K562 (cell line): ENCODE results near the gene ZGLP1. TPM values are rescaled to one million over a fixed set of nuclear protein-coding genes. Genes with fewer than 3 reads are reported as not detected.

Experiments used
- ARID2 ChIP-seq: fragments of 450-650 bp; IDR thresholded peaks from 2 replicates; pipeline ENCODE4 v1.6.1; 2017; ENCODE audit warnings: antibody characterized with exemption, mild to moderate bottlenecking
- KLF6 ChIP-seq: fragments of 250-450 bp; sonication (Bioruptor Pico); IDR thresholded peaks from 2 replicates; pipeline ENCODE4 v1.4.0; 2020; ENCODE audit warnings: mild to moderate bottlenecking, moderate library complexity, borderline replicate concordance
- MAZ ChIP-seq, 2 experiments: fragments of 450-650 bp in 1 of 2; sonication (generic) in 1 of 2; formaldehyde crosslinking; IDR thresholded peaks in 1 of 2; conservative IDR thresholded peaks in 1 of 2; 2 replicates each; pipeline versions ENCODE4 v1.4.0 to v1.5.0; 2020; ENCODE audit warnings: mild to moderate bottlenecking in 1 of 2, missing genetic modification reagents in 1 of 2
- POLR2G ChIP-seq: fragments of 200-400 bp; formaldehyde crosslinking; IDR thresholded peaks from 2 replicates; pipeline ENCODE4 v1.6.1; 2017; ENCODE audit warnings: low read depth, mild to moderate bottlenecking, antibody characterized with exemption, low read length, moderate library complexity
- RAD21 ChIP-seq, 2 experiments: fragments of 250-450 bp in 1 of 2; fragments of 450-650 bp in 1 of 2; sonication (Bioruptor Pico) in 1 of 2; formaldehyde crosslinking in 1 of 2; IDR thresholded peaks in 1 of 2; conservative IDR thresholded peaks in 1 of 2; 2 replicates each; pipeline versions ENCODE4 v1.4.0 to v1.8.0; 2020 to 2022; ENCODE audit warnings: mild to moderate bottlenecking in 2 of 2, moderate library complexity in 1 of 2
- RBFOX2 ChIP-seq: fragments of 200-400 bp; formaldehyde crosslinking; IDR thresholded peaks from 2 replicates; pipeline ENCODE4 v1.6.1; 2017; ENCODE audit warnings: low read depth, mild to moderate bottlenecking, low read length, moderate library complexity
- RERE ChIP-seq: sonication (generic); formaldehyde crosslinking; IDR thresholded peaks from 2 replicates; pipeline ENCODE4 v1.8.0; 2023; ENCODE audit warnings: missing genetic modification reagents, mild to moderate bottlenecking, borderline replicate concordance
- REST ChIP-seq, 2 experiments: fragments of 450-650 bp; formaldehyde crosslinking in 1 of 2; IDR thresholded peaks; 2 replicates each; pipeline versions ENCODE4 v1.4.0 to v1.6.1; 2014 to 2020; ENCODE audit warnings: mild to moderate bottlenecking in 2 of 2, borderline replicate concordance in 1 of 2, low read depth in 1 of 2
- ZBTB43 ChIP-seq: sonication (generic); formaldehyde crosslinking; IDR thresholded peaks from 2 replicates; pipeline ENCODE4 v1.8.0; 2023; ENCODE audit warnings: mild to moderate bottlenecking, missing genetic modification reagents
- polyA plus RNA-seq, 8 experiments: library from polyadenylated mRNA; depleted of rRNA in 4 of 8; stranded (reverse) in 5 of 8; unstranded in 3 of 8; fragments of >200 nt; fragmentation: Nextera tagmentation in 2 of 8; fragmentation: Illumina TruSeq in 1 of 8; extraction: Ambion mirVana in 2 of 8; extraction: Trizol in 1 of 8; gene quantifications; 2 replicates each; pipeline versions ENCODE4 v1.2.1 to v1.2.3, GENCODE V29; 2011 to 2014; ENCODE audit warnings: inconsistent platforms in 1 of 8, missing spikeins in 1 of 8
- total RNA-seq, 7 experiments: library from RNA; depleted of rRNA in 6 of 7; stranded (reverse); fragments of >200 nt in 6 of 7; fragmentation: Illumina TruSeq in 2 of 7; extraction: Trizol in 2 of 7; gene quantifications; 2 replicates each; pipeline versions ENCODE4 v1.2.1 to v1.2.3, GENCODE V29; 2011 to 2021; ENCODE audit warnings: low replicate concordance in 1 of 7

The ZGLP1 gene
- total and polyA plus RNA-seq, 9 of the 15 experiments (the other 6 are each of a cell fraction or from before 2014, with no cell fraction given): 0.24 to 4.5 (median 2.2) TPM

GRCh38 chr19:10259162-10259905 is 50.3 kb downstream of the ZGLP1 start (continued):
- TF ChIP-seq REST (IDR thresholded peaks at IDR 0.05; ENCODE audit: borderline replicate concordance) (peak; percentile 44; the same call in 1 of the 2 replicates), REST (CRISPR knock-in tag; IDR thresholded peaks at IDR 0.05; ENCODE audit: low read depth) (no peak), MAZ (CRISPR knock-in tag; conservative IDR thresholded peaks at IDR 0.05 in 1 of 2, IDR thresholded peaks at IDR 0.05 in 1 of 2) (0 out of 4 replicates have a peak, but pooled peaks of 1 of the 2 experiments have one; percentile 24), RERE (CRISPR knock-in tag) (no peak), ZBTB43 (CRISPR knock-in tag) (no peak), POLR2G (peak; percentile 66), RBFOX2 (peak; percentile 61; the same call in 1 of the 2 replicates), RAD21 (CRISPR knock-in tag; conservative IDR thresholded peaks at IDR 0.05 in 1 of 2, IDR thresholded peaks at IDR 0.05 in 1 of 2) (peak; percentile 50 to 63), ARID2 (peak; percentile 64; the same call in 1 of the 2 replicates), KLF6 (no peak)
